ENCODE data around the gene MID1. TPM values are rescaled to one million over a fixed set of nuclear protein-coding genes. Genes with fewer than 3 reads are reported as not detected.

MID1 gene
- polyA plus RNA-seq, 2 of the 4 experiments (the other 2 are of a cell fraction) = 59.5 to 106 TPM

DNA sequence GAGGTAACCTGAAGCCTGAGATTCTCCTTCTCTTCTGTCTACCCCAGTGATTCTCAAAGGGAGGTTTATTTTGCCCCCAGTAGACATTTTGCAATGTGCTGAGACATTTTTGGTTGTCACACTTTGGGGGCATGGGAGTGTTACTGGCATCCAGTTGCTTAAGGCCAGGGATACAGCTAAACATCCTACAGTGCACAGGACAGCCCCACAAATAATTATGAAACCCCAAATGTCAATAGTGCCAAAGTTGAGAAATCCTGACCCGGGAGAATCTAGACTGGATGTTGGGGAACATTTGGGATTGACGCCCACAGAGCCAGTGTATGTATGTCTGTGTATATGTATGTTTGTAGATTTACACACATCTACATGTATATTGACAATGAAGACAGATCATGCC, 13.2 kb downstream of the MID1 start:
- FAIRE-seq = no peak
- TF ChIP-seq, protein P1, sequence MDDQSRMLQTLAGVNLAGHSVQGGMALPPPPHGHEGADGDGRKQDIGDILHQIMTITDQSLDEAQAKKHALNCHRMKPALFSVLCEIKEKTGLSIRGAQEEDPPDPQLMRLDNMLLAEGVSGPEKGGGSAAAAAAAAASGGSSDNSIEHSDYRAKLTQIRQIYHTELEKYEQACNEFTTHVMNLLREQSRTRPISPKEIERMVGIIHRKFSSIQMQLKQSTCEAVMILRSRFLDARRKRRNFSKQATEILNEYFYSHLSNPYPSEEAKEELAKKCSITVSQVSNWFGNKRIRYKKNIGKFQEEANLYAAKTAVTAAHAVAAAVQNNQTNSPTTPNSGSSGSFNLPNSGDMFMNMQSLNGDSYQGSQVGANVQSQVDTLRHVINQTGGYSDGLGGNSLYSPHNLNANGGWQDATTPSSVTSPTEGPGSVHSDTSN (IDR thresholded peaks at IDR 0.05) = no peak
- no peak for TF ChIP-seq KDM1A (IDR thresholded peaks at IDR 0.05; ENCODE audit: low read depth)
- no peak for TF ChIP-seq FOSB (CRISPR knock-in tag; IDR thresholded peaks at IDR 0.05)
- TF ChIP-seq CEBPB (IDR thresholded peaks at IDR 0.05) = peak in 1 of 2 experiments; percentile 63; a peak in 2 of 4 replicates
- no peak for TF ChIP-seq TP53 (CRISPR knock-in tag; IDR thresholded peaks at IDR 0.05)
- CTCF ChIA-PET = interaction anchor here (0.6 to 0.7 kb wide), 2 partner anchors 9 to 28 kb away, joined by 3 to 4 read pairs; no protein-coding TSS in a partner anchor
- Histone ChIP-seq H3K9me3 (no peaks in the 10 kb centered on the region), H3K4me2 (peak overlapping the region; percentile 96), H3K4me3 (no peak overlapping the region), H3K27ac (peak overlapping the region; percentile 88 to 95), H3K4me1 (peaks cover 88% of the 10 kb centered on the region)
- no peak for DNase-seq (ENCODE audit: low read depth in 1 of 2, low spot score in 1 of 2)
- POLR2A ChIA-PET = no interaction called here
- 27% methylated on average over 2 of the region's 2 CpGs for WGBS (ENCODE audit: missing lambda C conversion rate)
- ATAC-seq = no peak

DNA sequence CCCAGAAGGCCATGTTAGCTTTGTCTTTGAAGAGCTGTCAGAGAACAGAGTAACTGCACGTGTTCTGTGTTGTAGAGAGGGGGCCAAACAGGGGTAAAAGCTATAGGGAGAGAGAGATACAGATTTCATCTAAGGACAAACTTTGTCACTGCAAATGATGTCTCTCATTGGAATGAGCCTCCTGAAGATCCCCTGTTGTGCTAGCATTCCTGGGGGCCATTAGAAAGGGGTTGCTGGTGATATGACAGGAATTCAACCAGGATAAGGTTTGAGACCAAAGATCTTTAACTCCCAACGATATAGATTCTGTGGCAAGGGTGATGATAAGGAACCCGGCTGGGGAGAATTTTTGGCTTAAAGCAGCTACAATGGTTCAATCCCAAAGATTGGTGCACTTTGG, 16.8 kb downstream of the MID1 start:
- Histone ChIP-seq H3K9me3 (no peaks in the 10 kb centered on the region), H3K4me2 (peak overlapping the region; percentile 96), H3K4me3 (no peak overlapping the region), H3K27ac (peak overlapping the region; percentile 82 to 88), H3K4me1 (peaks cover 95% of the 10 kb centered on the region)
- DNase-seq (ENCODE audit: low read depth in 1 of 2, low spot score in 1 of 2) (no peak), ATAC-seq (peak in 1 of 2 experiments; percentile 30; a peak in 3 of 6 replicates), FAIRE-seq (peak; percentile 86)
- TF ChIP-seq TP53 (CRISPR knock-in tag; IDR thresholded peaks at IDR 0.05) (no peak), RARB (CRISPR knock-in tag; IDR thresholded peaks at IDR 0.05) (no peak), CHD2 (IDR thresholded peaks at IDR 0.05; ENCODE audit: low read length, partially characterized antibody) (no peak), ESRRA (IDR thresholded peaks at IDR 0.05; ENCODE audit: borderline replicate concordance, low read length) (no peak), HDAC2 (IDR thresholded peaks at IDR 0.05) (no peak), MAZ (IDR thresholded peaks at IDR 0.05; ENCODE audit: borderline replicate concordance, low read depth, low read length) (no peak), HOXA7 (CRISPR knock-in tag; IDR thresholded peaks at IDR 0.05) (no peak), TFCP2L1 (CRISPR knock-in tag; IDR thresholded peaks at IDR 0.05) (no peak), EHMT2 (IDR thresholded peaks at IDR 0.05; ENCODE audit: low read depth) (no peak)
- TF ChIP-seq, protein P1 (IDR thresholded peaks at IDR 0.05) = no peak
- TF ChIP-seq, protein P2, sequence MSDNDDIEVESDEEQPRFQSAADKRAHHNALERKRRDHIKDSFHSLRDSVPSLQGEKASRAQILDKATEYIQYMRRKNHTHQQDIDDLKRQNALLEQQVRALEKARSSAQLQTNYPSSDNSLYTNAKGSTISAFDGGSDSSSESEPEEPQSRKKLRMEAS (IDR thresholded peaks at IDR 0.05) = no peak
- POLR2A ChIA-PET = interaction anchor here (1.2 kb wide), 1 partner anchor 16 kb away, joined by 5 read pairs; the partner anchor contains the start of gene MID1
- CTCF ChIA-PET = interaction anchor here (0.6 to 1.5 kb wide), 4 partner anchors 33 to 416 kb away, joined by 3 to 6 read pairs (median 4); no protein-coding TSS in a partner anchor
- 7% methylated on average over 3 of the region's 3 CpGs for WGBS (ENCODE audit: missing lambda C conversion rate)

DNA sequence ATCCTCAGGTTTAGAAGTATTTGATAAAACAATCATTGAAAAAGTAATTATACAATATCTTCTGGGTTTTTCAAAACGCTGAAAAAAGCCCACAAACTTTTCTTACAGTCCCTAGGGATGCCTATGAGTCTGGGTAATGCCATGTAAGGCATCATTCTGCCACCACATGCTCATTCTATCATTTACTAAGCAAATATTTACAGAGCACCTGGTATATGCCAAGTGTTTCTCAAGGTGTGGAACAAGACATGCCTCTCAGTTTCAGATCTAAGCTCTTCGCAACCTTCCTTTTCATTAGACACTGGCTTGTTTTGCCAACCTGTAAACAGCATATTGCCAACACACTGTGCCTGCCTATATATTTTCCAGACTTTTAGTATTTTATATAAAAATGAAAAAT, 17.7 kb downstream of the MID1 start:
- ATAC-seq = peak; percentile 45 to 56; a peak in 2 of 6 replicates
- peak overlapping the region; percentile 82 to 88 for H3K27ac ChIP-seq
- peaks cover 97% of the 10 kb centered on the region for H3K4me1 ChIP-seq
- peak overlapping the region; percentile 96 for H3K4me2 ChIP-seq
- no peaks in the 10 kb centered on the region for H3K9me3 ChIP-seq
- 31% methylated on average over 2 of the region's 2 CpGs for WGBS (ENCODE audit: missing lambda C conversion rate)
- ChIA-PET CTCF (interaction anchor here (0.7 to 1.5 kb wide), 3 partner anchors 34 to 415 kb away, joined by 3 to 5 read pairs (median 3); no protein-coding TSS in a partner anchor), POLR2A (interaction anchor here (1.2 kb wide), 1 partner anchor 17 kb away, joined by 5 read pairs; the partner anchor contains the start of gene MID1)
- DNase-seq (ENCODE audit: low read depth in 1 of 2, low spot score in 1 of 2) = peak in 1 of 2 experiments; percentile 48
- no peak overlapping the region for H3K4me3 ChIP-seq
- peak; percentile 95 for FAIRE-seq
- no peak for TF ChIP-seq CHD2 (IDR thresholded peaks at IDR 0.05; ENCODE audit: low read length, partially characterized antibody)
- no peak for TF ChIP-seq ZFP36 (IDR thresholded peaks at IDR 0.05; ENCODE audit: borderline replicate concordance, partially characterized antibody)
- no peak for TF ChIP-seq RAD21 (conservative IDR thresholded peaks at IDR 0.05 in 1 of 2, IDR thresholded peaks at IDR 0.05 in 1 of 2)
- TF ChIP-seq, protein P3, sequence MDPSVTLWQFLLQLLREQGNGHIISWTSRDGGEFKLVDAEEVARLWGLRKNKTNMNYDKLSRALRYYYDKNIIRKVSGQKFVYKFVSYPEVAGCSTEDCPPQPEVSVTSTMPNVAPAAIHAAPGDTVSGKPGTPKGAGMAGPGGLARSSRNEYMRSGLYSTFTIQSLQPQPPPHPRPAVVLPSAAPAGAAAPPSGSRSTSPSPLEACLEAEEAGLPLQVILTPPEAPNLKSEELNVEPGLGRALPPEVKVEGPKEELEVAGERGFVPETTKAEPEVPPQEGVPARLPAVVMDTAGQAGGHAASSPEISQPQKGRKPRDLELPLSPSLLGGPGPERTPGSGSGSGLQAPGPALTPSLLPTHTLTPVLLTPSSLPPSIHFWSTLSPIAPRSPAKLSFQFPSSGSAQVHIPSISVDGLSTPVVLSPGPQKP (IDR thresholded peaks at IDR 0.05; ENCODE audit: low read depth, low read length) = no peak
- no peak for TF ChIP-seq RARB (CRISPR knock-in tag; IDR thresholded peaks at IDR 0.05)
- TF ChIP-seq, protein P4, sequence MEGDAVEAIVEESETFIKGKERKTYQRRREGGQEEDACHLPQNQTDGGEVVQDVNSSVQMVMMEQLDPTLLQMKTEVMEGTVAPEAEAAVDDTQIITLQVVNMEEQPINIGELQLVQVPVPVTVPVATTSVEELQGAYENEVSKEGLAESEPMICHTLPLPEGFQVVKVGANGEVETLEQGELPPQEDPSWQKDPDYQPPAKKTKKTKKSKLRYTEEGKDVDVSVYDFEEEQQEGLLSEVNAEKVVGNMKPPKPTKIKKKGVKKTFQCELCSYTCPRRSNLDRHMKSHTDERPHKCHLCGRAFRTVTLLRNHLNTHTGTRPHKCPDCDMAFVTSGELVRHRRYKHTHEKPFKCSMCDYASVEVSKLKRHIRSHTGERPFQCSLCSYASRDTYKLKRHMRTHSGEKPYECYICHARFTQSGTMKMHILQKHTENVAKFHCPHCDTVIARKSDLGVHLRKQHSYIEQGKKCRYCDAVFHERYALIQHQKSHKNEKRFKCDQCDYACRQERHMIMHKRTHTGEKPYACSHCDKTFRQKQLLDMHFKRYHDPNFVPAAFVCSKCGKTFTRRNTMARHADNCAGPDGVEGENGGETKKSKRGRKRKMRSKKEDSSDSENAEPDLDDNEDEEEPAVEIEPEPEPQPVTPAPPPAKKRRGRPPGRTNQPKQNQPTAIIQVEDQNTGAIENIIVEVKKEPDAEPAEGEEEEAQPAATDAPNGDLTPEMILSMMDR (IDR thresholded peaks at IDR 0.05) = no peak
- no peak for TF ChIP-seq POLR2A (IDR thresholded peaks at IDR 0.05; ENCODE audit: low read length)
- TF ChIP-seq, protein P5, sequence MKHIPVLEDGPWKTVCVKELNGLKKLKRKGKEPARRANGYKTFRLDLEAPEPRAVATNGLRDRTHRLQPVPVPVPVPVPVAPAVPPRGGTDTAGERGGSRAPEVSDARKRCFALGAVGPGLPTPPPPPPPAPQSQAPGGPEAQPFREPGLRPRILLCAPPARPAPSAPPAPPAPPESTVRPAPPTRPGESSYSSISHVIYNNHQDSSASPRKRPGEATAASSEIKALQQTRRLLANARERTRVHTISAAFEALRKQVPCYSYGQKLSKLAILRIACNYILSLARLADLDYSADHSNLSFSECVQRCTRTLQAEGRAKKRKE (CRISPR knock-in tag; IDR thresholded peaks at IDR 0.05; ENCODE audit: low read depth) = no peak
- no peak for TF ChIP-seq BHLHE40 (IDR thresholded peaks at IDR 0.05; ENCODE audit: low read depth, low read length)
- no peak for TF ChIP-seq POLR2AphosphoS2 (conservative IDR thresholded peaks at IDR 0.05; ENCODE audit: low read length)
- peak in 1 of 2 experiments; percentile 20; a peak in 1 of 5 replicates for TF ChIP-seq JUN (IDR thresholded peaks at IDR 0.05)
